GM18909 (cell line): ENCODE measurements around the gene LCE1A.

ENCODE experiments used
- ATAC-seq: cut with Tn5 transposase; IDR thresholded peaks from one replicate; pipeline ENCODE4 v1.9.1; 2021; ENCODE audit warnings: mild to moderate bottlenecking; ENCODE audit not compliant: unreplicated experiment, poor library complexity

The LCE1A gene, protein sequence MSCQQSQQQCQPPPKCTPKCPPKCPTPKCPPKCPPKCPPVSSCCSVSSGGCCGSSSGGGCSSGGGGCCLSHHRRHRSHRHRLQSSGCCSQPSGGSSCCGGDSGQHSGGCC

DNA sequence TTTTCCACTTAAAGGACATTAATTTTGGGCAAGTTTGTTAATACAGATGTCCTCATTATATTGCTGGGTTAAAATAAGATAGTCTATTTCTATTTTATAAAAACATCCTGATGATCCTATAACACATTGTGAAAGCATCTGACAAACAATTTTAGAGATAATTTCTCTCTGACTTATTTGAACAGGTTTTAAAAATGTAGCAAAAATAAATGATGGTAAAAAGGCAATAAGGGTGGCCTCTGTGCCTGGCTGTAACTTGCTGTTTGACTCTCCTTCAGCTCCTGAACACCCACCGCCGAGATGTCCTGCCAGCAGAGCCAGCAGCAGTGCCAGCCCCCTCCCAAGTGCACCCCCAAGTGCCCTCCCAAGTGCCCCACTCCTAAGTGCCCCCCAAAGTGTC lies at the start of gene LCE1A:
TSS of gene LCE1A (plus strand) at position 301 of the 400 bp plus-strand sequence. CDS start at position 301, 0 bp downstream.
- ATAC-seq: no peak

DNA sequence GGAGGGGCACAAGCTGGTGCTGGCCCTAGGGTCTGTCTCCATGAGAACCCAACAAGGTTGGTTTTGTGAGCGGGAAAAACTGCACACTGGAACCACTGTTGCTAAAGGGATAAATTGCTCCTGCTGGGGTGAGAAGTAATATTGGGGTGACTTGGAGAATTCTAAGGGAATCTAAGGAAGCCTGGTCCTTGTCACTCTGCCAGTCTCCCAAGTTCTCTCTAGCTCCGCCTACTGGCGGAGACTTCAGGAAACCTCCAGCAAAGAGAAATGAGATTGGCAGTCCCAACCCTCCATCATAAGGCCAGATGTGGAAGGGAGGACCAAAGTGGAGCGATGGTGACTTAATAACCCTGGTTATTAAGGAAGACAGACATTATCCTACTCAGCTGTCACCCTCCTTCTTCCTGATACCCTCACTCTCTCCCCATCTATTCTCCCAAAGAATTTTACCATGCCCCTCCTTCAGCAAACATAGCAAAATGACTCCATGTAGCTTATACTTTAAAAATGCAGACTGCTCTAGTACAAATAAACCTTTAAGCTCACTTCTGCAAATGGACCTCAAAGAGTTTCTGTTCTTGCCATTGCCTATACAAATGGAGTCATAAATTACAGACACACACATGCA lies 49.6 kb upstream of the LCE1A start:
- ATAC-seq: no peak

DNA sequence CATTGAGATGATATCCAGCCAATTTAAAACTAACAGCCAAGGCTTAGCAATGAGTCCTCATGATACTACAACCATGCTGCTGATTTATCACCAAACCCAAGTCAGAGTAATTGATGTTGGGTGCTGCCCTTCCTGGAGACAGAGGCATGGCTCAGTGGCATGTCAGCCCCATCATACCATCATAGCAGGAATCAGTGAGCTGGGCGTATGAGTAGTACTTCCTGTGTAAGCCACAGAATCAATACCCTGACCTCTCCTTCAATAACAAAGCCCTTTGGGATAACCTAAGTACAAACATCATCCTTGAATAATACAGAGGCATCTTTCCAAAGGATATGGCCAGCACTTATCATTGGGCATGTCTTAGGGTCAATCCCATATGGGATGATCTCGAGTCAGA lies 44.2 kb upstream of the LCE1A start:
- no peak for ATAC-seq

DNA sequence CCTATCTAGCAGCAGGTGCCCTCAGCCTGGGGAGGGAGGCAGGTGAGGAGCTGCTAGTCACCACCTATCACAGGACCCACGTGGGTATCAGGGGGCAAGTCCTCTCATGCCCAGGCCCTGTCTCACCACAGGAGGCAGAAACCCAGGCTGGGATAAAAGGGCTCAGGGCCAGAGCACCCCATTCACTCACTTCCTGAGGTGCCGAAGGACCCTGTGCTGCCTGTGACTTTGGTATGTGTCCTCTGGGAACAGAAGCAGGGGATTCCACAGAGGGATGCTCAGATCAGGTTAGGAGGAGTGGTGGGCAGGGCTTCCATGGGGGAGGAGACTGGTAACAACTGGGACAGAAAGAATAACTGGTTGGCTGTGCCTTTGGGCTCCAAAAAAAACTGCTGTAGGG lies 41.2 kb upstream of the LCE1A start, which contains the start of gene LCE1E:
TSS of gene LCE1E (plus strand) at position 181 of the 400 bp plus-strand sequence. CDS start 1,043 bp downstream, outside the sequence.
- no peak for ATAC-seq

DNA sequence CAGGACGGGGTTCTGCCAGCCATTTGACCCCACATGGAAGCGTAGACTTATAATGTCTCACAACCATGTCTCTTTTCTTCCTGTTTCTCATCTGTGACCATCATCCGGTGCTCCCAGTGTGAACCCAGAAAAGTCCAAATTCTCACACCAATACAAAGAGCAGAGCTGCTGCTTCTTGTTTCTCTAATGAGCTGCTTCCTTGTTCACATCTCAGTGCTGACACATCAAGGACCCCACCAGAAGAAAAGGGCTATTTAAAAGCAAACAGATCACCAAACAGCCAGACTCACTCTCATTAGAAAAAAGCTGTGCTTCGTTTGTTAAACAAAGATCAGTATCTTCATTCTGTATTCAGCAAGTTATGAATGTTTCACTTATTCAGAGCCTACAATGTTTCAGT lies 31.6 kb upstream of the LCE1A start:
- no peak for ATAC-seq

DNA sequence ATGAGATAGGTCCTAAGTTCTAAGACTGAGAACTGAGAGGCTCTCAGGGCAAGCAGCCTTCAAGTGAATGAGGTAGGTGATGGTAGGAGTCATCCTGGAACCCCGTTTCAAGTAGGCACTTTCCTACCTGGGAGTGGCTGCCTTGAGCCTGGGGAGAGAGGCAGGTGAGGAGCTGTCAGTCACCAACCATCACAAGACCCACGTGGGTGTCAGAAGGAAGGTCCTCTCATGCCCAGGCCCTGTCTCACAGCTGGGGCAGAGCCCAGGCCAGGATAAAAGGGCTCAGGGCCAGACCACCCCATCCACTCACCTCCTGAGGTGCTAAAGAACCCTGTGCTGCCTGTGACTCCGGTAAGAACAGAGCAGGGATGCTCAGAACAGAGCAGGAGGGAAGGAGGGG lies 30.9 kb upstream of the LCE1A start, which contains the start of gene LCE1D:
TSS of gene LCE1D (plus strand) at position 301 of the 400 bp plus-strand sequence. CDS start 1,074 bp downstream, outside the sequence.
- no peak for ATAC-seq

DNA sequence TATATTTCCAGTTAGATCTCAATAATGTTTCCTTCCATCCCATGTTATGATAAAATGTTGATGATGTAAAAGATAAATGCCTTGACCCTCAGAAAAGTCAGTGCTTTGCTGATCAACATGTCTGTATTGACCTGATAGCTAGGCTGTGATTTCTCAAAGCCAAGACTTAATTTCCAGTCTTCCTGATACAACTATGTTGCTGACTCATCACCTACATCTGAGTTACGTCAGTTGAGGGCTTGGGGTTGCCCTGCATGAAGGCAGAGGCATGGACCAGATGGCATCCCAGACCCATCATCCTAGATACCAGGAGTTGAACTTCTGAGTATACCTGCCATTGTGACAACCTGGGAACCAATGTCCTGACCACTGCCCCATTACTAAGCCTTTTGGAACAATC lies 25.9 kb upstream of the LCE1A start:
- no peak for ATAC-seq

DNA sequence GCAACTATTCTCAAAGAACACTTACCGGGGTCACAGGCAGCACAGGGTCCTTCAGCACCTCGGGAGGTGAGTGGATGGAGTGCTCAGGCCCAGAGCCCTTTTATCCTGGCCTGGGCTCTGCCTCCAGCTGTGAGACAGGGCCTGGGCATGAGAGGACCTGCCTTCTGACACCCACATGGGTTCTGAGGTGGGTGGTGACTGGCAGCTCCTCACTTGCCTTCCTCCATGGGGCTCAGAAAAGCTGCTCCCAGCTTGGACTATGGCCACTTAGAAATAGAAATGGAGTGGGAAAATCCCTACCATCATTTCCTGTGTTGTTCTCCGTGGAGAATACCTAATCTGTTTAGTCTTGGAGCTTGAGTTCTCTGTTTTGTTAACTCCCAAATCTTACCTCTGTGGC lies 20.7 kb upstream of the LCE1A start, which contains the start of gene LCE1C:
TSS of gene LCE1C (minus strand) at position 76 of the 400 bp plus-strand sequence. CDS start 1,173 bp downstream, outside the sequence.
- ATAC-seq: no peak

DNA sequence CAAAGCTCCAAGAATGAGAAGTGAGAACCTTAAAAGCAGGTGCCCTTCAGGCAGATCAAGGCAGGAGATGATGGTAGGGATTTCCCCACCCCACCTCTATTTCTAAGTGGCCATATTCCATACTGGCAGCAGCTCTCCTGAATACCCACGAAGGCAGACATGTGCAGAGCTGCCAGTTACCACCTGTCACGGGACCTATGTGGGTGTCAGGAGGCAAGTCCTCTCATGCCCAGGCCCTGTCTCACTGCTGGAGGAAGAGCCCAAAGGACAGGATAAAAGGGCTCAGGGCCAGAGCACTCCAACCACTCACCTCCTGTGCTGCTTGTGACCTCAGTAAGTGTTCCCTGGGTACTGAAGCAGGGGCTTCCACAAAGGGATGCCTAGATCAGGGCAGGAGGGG lies 16.2 kb upstream of the LCE1A start:
- ATAC-seq: no peak

DNA sequence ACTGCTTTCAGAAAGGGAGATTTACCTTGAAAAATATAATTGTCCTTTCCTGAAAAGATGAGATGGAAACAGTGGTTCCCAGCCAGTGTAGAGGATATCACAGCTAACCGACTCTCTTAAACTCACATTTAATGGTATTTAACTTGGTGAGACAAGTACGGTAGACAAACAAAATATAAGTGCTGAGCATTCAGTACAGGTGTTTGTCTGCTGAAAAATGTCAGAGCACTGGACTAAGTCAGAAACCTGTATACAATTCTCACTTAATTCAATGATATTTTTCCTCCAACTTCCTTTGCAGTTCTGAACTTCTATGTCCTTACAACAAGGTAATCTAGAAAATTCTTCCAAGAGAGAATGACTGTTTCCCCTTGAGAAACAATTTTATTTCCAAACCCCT lies 15.6 kb upstream of the LCE1A start, which contains the start of gene LCE1B:
TSS of gene LCE1B (plus strand) at position 301 of the 400 bp plus-strand sequence. CDS start 476 bp downstream, outside the sequence.
- ATAC-seq: no peak

DNA sequence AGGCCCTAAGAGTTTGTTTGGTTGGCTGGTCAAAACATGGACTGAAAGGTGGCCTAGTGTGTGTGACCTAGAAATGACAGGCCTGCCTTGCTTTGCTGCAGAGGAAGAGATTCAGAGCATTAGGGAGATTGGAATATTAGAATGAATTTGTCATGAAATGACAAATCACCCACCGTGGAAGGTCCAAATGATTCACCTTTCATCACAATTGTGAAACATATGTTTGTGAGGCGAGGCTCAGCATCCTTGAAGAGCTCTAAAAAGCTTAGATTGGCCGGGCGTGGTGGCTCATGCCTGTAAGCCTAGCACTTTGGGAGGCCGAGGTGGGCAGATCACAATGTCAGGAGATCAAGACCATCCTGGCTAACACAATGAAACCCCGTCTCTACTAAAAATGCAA lies 10.0 kb upstream of the LCE1A start:
- no peak for ATAC-seq

DNA sequence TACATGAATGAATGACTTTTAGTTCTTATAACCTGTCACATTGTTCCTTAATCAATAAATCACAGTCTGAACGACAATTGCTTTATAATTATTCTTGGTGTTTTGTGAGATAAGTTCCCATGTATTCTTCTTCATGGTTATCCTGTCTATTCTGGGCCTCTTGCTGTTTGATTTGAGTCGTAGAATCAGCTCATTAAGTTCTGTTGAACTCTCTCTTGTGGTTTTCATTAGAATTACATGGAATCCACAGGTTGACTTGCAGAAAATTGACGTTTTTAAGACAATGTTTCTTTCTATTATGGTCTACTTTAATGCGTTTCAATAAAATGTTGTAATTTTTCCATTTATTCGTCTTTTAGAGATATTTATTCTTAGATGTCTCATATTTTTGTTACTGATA lies 4.0 kb upstream of the LCE1A start:
- ATAC-seq: no peak

DNA sequence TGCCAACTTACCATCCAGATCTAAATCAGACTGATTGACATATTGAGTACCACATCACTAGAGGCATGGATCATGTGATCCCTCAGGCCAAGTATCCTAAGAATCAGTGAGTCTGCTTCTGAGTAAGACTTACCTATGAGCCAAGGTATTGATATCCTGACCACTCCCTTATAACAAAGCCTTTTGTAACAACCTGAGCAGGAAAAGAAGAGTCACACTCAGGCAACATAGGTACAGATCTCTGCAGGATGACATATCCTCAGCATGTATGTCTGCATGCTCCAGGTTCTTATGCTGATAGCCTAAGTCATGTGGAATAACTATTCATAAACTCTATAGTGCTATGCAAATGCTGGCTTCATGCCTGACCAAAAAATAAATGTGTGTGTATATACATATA lies 2.3 kb upstream of the LCE1A start:
- ATAC-seq: no peak

DNA sequence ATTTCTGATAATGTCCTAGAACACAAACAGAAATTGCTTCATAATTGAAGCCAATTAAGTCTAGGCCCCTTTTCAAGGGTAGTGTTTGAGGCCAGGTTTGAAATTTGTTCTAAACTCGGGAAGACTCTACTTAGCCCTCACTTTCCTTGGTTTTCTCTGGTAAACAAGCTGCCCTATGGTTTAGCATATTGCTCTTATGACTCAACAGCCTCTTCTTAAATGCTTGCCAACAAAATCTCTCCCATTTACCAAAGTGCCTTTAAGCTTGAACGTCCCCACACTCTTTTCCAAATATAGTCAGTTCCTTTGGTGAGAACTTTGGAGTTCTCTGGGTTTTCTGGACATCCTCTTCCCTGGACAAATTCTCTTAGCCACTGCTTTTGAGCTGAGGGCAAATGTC lies 9.6 kb downstream of the LCE1A start:
- ATAC-seq: no peak

DNA sequence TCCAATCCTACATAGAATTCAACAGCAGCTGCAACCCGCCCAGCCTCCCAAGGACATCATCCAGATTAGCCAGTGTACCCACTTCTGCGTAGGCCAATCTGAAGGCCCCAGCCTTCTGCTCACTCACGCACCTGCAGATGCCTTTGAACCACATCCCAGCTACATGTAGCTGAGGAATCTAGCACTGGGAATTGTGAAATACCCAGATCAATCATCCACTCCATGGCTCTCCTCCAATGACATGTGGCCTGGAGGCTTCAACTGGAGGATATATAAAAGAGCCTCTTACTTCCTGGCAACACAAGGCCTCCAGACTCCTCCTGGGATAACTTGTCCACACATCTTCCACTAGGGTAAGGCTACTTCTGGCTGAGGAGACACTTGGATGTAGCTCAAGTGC lies 15.3 kb downstream of the LCE1A start, which contains the start of gene LCE6A:
TSS of gene LCE6A (plus strand) at position 301 of the 400 bp plus-strand sequence. CDS start 665 bp downstream, outside the sequence.
- no peak for ATAC-seq

DNA sequence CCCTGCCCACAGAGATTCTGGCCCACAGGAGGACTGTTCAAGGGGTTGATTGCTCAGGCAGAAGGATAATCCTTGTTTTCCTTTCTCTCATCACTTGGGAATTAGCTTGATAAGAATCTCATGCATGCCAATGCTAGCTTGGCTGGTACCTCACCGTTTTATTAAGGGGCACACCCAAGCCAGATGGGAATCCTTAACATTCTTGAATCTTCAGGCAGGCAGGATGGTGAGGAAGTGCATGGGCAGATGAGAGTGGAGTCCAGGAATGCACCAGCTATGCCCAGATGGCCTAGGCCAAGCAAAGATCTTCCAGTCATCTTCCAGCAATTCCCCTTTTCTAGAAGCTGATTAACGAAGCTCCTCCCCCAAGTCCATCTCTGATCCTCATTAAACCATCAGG lies 28.4 kb downstream of the LCE1A start:
- ATAC-seq: no peak

DNA sequence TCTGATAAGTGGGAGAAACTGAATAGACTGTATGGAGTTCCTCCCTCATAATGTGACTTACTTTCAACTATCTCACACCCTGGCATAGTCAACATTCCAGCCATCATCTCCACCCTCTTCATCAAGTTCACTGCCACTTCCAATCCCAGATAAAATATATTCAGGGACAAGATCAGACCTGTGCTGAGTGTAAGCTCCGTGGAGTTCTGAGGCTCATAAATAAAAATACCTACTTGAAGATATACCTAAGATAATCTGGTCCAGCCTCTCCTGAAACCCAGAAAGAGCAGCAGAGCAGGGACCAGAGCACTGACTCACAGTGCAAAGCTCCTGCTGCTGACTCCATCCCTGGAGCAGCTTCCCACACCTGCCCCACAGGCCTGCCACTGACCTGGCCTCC lies 30.8 kb downstream of the LCE1A start:
- no peak for ATAC-seq

DNA sequence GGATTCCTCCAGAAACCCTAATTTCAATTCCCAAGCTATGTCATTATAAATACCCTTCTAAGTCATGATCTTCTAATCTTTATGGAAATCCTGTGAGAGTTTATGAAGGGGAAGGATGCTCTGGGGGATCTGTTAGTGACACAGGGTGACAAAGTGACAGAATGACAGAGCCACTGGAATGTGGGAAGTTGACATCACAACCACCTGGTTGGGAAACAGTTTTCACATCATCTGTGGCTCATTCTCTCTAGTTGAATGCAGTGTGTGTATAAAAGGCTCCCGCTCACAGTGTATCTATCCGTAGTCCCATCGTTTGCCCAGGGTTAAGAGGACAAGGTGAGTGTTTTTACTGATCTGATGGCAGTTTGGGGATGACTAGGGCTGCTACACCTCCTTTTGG lies 32.4 kb downstream of the LCE1A start, which contains the start of gene LCE7A:
TSS of gene LCE7A (plus strand) at position 301 of the 400 bp plus-strand sequence. CDS start 702 bp downstream, outside the sequence.
- ATAC-seq: no peak

DNA sequence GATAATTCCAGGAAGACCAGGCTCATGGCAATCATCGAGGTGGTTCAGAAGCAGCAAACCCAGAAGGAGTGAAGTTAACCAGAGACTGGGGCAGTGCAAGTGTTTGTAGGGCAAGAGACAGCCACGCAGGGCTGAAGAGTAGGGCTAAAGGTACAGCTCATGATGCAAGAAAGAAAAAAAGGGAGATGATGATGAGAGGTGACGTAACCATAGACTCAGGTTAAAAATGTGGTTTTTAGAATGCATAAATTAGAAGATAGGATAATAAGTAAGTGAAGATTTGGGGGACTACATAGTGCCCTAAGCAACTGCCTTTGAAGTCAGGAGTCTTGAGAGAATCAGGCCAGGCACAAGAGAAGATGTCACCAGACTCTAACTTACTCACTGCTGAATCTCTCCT lies 32.9 kb downstream of the LCE1A start:
- ATAC-seq: no peak

DNA sequence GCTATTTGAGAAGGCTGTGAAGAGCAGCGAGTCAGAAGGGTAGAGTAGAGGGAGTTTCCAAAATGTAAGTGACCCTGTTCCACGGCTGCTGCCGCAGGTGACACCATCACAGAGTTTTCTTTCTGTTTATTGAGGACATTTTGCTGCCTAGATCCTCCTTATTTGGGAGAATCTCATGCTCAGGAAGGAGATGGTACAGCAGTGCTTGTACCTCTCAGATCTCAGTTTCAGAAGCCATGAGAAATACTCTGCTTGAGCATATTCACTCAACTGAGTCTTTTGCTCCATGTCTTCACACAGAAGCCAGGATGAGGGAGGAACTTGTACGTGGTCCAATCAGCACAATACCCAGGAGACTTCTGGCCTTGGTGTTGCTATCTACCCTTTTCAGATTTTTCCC lies 34.1 kb downstream of the LCE1A start:
- ATAC-seq: no peak

DNA sequence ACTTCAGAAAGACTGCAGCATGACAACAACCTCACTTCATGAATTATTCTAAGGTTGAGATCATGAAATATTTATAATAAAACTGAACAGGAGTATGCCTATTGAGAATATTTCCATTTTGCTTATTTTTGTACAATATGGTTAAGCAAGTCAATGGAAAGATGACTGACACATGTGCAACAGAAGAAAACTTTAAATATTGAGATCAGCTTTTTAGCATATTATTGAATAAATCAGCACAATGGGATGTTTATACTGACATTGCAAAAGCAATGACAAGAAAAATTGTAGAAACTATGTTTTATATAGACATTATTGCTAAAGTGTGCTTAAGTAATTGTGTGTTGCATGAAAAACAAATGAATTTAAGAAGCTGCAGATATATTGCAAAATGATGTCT lies 37.2 kb downstream of the LCE1A start:
- no peak for ATAC-seq

DNA sequence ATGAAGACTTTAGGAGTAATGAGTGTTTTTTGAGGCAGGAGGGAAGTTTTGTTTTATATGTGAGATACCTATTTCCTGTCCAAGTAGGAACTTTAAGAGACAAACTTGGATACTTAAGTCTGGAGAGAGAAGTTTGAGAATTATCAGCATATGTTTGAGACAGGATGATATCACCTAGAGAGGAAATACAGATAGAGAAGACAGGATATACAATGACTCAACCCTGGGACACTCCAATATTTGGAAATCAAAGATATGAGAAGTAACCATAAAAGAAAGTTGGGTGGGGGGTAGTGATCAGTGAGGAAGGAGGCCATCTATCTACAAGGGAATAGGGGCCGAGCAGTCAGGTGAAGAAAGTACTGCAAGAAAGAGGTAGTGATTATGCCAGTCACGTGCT lies 39.0 kb downstream of the LCE1A start:
- ATAC-seq: no peak
